Measurements from ENCODE around the gene DHX32. TPM values are rescaled to one million over a fixed set of nuclear protein-coding genes. Genes with fewer than 3 reads are reported as not detected.
"Not testable (repeated sequence)": the region's sequence is repeated elsewhere in the genome, so short reads cannot be mapped to it uniquely, and the experiment has no call there.

DHX32 gene, protein sequence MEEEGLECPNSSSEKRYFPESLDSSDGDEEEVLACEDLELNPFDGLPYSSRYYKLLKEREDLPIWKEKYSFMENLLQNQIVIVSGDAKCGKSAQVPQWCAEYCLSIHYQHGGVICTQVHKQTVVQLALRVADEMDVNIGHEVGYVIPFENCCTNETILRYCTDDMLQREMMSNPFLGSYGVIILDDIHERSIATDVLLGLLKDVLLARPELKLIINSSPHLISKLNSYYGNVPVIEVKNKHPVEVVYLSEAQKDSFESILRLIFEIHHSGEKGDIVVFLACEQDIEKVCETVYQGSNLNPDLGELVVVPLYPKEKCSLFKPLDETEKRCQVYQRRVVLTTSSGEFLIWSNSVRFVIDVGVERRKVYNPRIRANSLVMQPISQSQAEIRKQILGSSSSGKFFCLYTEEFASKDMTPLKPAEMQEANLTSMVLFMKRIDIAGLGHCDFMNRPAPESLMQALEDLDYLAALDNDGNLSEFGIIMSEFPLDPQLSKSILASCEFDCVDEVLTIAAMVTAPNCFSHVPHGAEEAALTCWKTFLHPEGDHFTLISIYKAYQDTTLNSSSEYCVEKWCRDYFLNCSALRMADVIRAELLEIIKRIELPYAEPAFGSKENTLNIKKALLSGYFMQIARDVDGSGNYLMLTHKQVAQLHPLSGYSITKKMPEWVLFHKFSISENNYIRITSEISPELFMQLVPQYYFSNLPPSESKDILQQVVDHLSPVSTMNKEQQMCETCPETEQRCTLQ
- polyA plus RNA-seq: 6.8 TPM

DNA sequence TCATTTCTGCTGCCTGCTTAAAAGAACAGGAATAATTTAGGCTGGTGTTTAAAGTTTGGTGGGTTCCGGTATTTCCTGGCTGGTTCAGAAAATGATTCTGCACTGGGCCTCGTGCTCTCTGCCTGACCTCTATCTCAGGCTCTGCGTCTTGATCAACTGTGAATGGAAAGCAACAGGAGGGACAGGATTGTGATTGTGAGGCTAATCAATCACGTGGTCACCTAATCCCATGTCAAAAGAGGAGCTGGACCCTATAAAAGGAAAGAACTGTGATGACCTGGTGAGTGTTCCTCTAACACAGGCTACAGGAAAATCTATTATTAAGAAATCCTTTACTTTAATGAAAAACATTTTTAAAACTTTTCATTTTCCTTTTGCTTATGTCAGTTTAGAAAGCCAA lies at the start of gene DHX32:
TSS of gene DHX32 (minus strand) at position 101 of the 400 bp plus-strand sequence. CDS start 468 bp downstream, outside the sequence.
- Mint-ChIP-seq H3K27me3 (no peaks in the 10 kb centered on the region), H3K4me1 (no peaks in the 10 kb centered on the region), H3K9me3 (peaks cover 0 to 9% (median 0%) of the 10 kb centered on the region in 3 donors), H3K4me3 (no peak within 1 kb of the TSS), H3K27ac (no peak within 1 kb of the TSS), H3K36me3 (peaks cover 12% of the 10 kb centered on the region)

DNA sequence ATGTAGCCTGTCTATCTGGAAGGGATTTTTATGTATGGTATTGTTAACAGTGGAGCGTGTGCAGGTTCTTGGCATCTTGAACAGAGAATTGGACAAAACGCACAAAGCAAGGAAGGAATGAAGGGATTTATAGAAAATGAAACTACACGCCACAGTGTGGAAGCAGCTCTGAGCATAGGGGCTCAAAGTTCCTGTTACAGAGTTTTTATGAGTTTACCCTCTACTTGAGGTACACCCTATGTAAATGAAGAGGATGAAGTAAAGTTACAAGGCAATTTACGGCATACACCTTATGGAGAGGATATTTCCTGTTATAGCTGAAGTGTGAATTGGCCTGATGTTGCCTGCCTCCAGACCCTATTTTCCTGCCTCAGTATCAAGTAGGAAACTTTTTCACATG lies 48.5 kb upstream of the DHX32 start:
- Mint-ChIP-seq H3K36me3 (peaks cover 1% of the 10 kb centered on the region), H3K9me3 (peaks cover 0 to 2% (median 0%) of the 10 kb centered on the region in 3 donors), H3K27ac (no peak overlapping the region), H3K27me3 (peaks cover 3% of the 10 kb centered on the region), H3K4me3 (no peak overlapping the region), H3K4me1 (peaks cover 0 to 1% (median 0%) of the 10 kb centered on the region in 3 donors)

DNA sequence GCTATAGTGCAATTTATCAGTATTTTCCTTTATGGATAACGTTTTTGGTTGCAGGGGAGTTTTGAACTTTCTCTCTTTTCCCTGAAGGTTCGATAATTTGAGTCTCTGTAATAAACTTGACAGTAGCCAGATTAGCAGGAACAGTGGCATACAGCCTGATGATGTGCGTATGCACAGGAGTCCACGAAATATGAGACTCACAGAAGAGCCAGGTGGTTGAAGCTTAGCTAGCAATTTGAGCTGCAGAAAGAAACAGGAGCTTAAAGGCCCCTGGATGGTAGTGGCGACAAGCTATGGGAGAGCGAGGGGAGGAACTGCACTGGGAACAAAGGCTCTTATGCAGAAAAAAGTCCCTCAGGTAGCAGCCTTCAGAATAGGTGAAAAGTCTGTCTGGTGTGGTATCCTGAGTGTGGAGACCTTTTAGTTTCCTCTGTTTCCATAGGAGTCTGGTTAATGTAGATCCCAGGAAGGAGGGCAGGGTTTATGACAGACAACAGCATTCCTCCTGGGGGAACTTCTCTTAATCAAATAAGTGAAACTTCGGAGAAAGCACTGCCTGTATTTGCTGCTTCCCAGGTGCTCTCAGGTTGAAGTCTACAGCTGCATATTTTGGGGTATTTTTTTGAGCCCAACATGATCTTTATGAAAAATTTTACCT lies 48.0 kb upstream of the DHX32 start:
- Mint-ChIP-seq H3K4me1 (peaks cover 0 to 1% (median 0%) of the 10 kb centered on the region in 3 donors), H3K36me3 (peaks cover 1% of the 10 kb centered on the region), H3K9me3 (peaks cover 0 to 2% (median 0%) of the 10 kb centered on the region in 3 donors), H3K27me3 (no peaks in the 10 kb centered on the region), H3K4me3 (no peak overlapping the region), H3K27ac (no peak overlapping the region)

DNA sequence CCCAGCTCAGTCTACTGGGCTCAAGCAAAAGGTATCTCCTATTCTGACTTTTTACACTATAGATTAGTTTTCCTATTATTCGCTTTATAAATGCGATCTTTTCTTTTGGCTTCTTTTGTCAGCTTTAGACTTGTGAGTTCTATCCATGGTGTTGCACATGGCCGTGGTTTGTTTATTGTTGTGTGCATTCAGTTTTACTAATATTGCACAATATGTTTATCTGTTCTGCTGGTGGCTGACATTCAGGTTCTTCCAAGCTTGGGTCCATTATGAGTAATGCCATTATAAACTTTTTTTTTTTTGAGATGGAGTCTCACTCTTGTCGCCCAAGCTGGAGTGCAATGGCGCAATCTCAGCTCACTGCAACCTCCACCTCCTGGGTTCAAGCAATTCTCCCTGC lies 46.2 kb upstream of the DHX32 start:
- H3K27me3 Mint-ChIP-seq, H3K4me1 Mint-ChIP-seq, H3K9me3 Mint-ChIP-seq, H3K36me3 Mint-ChIP-seq, H3K4me3 Mint-ChIP-seq, H3K27ac Mint-ChIP-seq: not testable (repeated sequence)

DNA sequence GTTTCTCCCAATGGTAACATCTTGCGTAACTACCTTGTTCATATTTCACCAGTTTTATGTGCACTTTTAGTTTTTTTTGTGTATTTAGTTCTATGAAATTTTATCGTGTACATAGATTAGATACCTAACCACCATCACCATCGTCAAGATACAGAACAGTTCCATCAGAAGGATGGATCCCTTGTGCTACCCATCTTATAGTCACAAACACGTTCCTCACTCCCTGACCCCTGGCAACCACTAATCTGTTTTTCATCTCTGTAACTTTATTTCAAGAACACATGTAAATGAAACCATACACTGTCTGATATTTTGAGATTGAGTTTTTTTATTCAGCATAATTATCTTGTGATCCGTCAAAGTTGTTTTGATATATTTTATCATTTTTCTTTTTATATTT lies 45.2 kb upstream of the DHX32 start:
- Mint-ChIP-seq H3K4me1 (no peaks in the 10 kb centered on the region), H3K4me3 (no peak overlapping the region), H3K27ac (no peak overlapping the region), H3K36me3 (peaks cover 1% of the 10 kb centered on the region), H3K9me3 (peaks cover 0 to under 1% (median 0%) of the 10 kb centered on the region in 3 donors), H3K27me3 (no peaks in the 10 kb centered on the region)

DNA sequence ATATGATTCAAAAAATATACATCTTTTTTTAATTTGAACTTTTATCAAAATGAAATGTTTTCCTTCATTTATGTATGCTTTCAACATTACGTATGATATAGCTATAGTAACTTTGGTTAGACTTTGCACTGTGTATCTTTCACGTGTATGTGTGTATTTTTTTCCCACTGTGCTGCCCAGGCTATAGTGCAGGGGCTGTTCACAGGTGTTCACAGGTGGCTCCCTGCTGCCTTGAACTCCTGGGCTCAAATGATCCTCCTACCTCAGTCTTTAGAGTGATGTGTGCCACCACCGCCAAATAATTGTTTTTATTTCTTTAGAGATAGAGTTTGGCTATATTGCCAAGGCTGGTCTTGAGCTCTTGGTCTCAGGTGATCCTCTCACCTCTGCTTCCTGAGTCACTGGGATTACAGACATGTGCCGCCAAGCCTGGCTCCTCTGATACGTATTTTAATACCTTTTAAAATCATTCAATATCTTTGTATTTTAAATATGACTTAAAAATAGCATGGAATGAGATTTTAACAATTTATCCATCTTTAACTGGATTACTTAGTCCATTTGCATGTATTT lies 44.3 kb upstream of the DHX32 start:
- Mint-ChIP-seq H3K27me3 (no peaks in the 10 kb centered on the region), H3K36me3 (peaks cover 1% of the 10 kb centered on the region), H3K9me3 (no peaks in the 10 kb centered on the region), H3K4me3 (no peak overlapping the region), H3K27ac (no peak overlapping the region), H3K4me1 (no peaks in the 10 kb centered on the region)

DNA sequence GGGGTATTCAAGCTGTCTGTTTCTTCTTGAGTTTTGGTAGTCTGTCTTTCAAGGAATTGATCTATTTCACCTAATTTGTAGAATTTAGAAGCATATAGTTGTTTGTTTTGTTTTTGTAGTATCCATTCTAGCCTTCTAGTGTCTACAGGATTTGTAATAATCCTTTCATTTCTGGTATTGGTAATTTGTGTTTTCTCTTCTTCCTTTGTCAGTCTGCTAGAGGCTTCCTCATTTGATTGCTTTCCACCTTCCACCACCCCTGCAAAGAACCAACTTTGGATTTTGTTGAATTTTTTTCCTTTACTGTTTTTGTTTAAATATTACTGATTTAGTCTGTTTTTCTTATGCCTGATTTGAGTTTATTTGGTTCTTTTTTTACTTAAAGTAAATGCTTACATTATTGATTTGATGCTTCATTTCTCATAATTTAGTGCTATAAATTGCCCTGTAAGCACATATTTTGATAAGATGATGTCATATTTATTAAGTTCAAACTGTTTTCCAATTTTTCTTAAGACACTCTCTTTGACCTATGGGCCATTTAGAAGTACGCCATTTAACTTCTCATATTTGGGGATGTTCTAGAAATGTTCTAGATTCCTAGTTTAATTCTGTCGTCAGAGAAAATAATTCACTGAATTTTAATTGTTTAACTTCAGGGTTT lies 40.7 kb upstream of the DHX32 start:
- H3K4me1 Mint-ChIP-seq, H3K36me3 Mint-ChIP-seq, H3K27me3 Mint-ChIP-seq, H3K27ac Mint-ChIP-seq, H3K4me3 Mint-ChIP-seq, H3K9me3 Mint-ChIP-seq: not testable (repeated sequence)

DNA sequence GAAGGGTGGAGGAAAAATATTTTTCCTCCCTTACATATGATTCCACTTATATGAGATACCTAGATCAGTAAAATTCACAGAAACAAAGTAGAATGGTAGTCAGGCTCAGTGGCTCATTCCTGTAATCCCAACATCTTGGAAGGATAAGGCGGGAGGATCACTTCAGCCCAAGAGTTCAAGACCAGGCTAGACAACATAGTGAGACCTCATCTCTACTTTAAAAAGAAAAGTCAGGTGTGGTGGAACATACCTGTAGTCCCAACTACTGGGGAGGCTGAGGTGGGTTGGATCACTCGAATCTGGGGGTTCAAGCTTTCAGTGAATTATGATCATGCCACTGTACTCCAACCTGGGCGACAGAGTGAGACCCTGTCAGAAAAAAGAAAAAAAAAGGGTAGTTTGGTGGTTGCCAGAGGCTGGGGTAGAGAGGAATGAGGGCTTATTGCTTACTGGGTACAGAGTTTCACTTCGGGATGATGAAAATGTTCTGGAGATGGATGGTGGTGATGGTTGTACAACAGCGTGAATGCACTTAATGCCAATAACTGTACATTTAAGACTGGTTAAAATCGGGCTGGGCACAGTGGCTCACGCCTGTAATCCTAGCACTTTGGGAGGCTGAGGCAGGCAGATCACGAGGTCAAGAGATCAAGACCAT lies 36.7 kb upstream of the DHX32 start:
- not testable (repeated sequence) for H3K4me3 Mint-ChIP-seq, H3K36me3 Mint-ChIP-seq, H3K27ac Mint-ChIP-seq, H3K4me1 Mint-ChIP-seq, H3K9me3 Mint-ChIP-seq, H3K27me3 Mint-ChIP-seq

DNA sequence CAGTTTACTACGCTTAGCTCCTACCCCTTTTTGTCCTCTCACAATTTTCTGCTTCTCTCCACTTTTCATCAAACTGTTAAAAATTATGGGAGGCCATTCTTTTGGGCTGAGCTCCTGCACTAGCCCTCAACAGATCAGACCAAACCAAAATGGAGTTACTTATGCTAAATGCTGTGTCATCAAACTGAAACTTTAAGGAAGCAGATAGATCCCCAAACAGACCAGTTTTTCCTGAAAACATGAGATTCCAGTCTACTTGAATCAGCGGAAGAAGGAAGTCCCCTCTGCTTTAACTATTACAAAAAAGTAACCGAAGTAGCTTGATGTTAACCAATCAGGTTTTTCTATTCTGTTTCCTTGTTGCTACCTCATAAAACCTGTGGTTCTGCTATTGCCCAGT lies 35.9 kb upstream of the DHX32 start:
- no peak overlapping the region for H3K4me3 Mint-ChIP-seq
- peaks cover 8% of the 10 kb centered on the region for H3K27me3 Mint-ChIP-seq
- H3K4me1 Mint-ChIP-seq: no peaks in the 10 kb centered on the region
- peaks cover 0 to 3% (median 2%) of the 10 kb centered on the region in 3 donors for H3K9me3 Mint-ChIP-seq
- H3K27ac Mint-ChIP-seq: no peak overlapping the region
- no peaks in the 10 kb centered on the region for H3K36me3 Mint-ChIP-seq

DNA sequence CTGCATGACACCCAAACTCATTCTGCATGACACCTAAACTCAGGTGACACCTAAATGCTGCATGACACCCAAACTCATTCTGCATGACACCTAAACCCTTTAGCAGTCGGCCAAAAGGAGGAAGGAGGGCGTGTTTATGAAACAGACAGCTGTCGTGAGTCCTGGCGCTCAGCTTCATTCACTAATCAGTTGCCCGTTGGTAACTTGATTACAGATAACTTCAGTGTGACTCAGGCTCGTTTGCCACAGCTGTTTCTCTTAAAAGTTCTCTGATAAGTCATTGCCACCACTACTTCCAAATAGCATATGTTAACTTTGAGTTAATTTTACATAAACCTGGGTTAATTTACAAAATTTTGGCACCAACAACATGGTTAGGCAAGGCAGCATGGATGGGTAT lies 32.2 kb upstream of the DHX32 start:
- not testable (repeated sequence) for H3K27ac Mint-ChIP-seq, H3K4me1 Mint-ChIP-seq, H3K27me3 Mint-ChIP-seq, H3K36me3 Mint-ChIP-seq, H3K9me3 Mint-ChIP-seq, H3K4me3 Mint-ChIP-seq

DNA sequence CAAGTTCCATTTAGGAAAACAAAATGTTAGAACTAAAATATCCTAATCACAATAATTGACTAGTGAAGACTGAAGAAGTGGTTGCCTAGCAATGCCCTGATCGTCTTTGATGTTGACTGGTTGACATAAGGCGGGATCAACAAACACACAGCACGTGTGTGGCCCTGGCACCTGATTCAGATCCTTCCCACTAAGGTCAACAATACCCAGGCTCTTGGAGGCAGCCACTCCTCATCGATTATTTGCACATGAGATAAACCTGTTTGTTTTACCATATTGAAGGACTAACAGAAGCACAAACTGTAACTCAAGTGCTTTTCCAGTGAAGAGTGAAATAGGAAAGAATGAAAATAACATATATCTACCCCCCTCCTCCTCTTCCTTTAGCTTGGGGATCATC lies 30.9 kb upstream of the DHX32 start:
- no peaks in the 10 kb centered on the region for H3K36me3 Mint-ChIP-seq
- H3K27me3 Mint-ChIP-seq: peaks cover 11% of the 10 kb centered on the region
- H3K4me3 Mint-ChIP-seq: no peak overlapping the region
- no peaks in the 10 kb centered on the region for H3K4me1 Mint-ChIP-seq
- peaks cover 0 to 2% (median 0%) of the 10 kb centered on the region in 3 donors for H3K9me3 Mint-ChIP-seq
- H3K27ac Mint-ChIP-seq: peak overlapping the region in 1 of 3 donors; percentile 50

DNA sequence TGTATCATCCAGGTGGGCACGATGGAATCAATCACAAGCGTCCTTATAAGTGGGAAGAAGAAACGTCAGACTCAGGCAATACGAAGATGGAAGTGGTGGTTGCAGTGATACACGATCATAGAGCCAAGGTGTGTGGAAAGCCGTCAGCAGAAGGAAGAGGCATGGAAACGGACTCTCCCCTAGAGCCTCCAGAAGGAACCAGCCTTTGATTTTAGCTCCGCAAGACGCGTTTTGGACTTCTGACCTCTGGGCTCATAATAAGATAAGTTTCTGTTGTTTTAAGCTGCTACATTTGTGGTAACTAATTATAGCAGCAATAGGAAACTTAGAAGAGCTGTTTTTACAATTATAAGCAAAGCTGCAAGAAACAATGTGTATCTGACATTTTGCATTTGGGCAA lies 30.1 kb upstream of the DHX32 start:
- Mint-ChIP-seq H3K4me1 (no peaks in the 10 kb centered on the region), H3K27ac (no peak overlapping the region), H3K36me3 (no peaks in the 10 kb centered on the region), H3K27me3 (peaks cover 11% of the 10 kb centered on the region), H3K9me3 (peaks cover 0 to 2% (median 0%) of the 10 kb centered on the region in 3 donors), H3K4me3 (no peak overlapping the region)

DNA sequence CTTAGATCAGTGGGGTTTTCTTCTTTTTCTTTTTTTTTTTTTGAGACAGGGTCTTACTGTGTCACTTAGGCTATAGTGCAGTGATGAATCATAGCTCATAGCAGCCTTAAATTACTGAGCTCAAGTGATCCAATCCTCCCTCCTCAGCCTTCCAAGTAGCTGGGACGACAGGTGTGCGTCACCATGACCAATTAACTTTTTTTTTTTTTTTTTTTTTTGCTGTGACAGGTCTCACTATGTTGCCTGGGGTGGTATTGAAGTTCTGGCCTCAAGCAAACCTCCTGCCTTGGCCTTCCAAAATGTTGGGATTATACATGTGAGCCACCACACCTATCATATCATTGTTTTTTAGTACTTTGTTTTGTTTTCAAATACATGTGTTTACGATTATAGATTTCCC lies 28.4 kb upstream of the DHX32 start:
- H3K4me1 Mint-ChIP-seq, H3K36me3 Mint-ChIP-seq, H3K27ac Mint-ChIP-seq, H3K27me3 Mint-ChIP-seq, H3K4me3 Mint-ChIP-seq, H3K9me3 Mint-ChIP-seq: not testable (repeated sequence)

DNA sequence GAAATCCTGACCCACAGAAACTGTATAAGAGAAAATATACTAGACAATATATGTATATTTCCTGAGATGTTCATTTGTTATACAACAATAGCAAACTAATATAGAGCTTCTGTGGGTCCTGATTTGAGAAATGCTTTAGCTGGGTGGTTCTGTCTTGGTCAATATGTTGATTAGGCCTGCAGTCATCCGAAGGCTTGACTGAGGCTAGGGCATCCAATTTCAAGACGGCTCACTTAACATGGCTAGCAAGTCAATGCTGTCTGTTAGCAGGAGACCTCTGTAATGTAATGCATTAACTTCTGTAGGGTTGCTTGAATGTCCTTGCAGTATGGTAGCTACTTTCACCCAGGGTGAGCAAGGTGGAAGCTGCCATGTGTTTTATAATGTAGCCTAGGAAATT lies 27.7 kb upstream of the DHX32 start:
- H3K9me3 Mint-ChIP-seq, H3K36me3 Mint-ChIP-seq, H3K4me3 Mint-ChIP-seq, H3K4me1 Mint-ChIP-seq, H3K27me3 Mint-ChIP-seq, H3K27ac Mint-ChIP-seq: not testable (repeated sequence)
